GM21723 (cell line): ENCODE measurements around the gene ZNF674.
A peak's percentile ranks its signal among the peaks of the same experiment; 100 is the strongest.
"Not testable (repeated sequence)": the region's sequence is repeated elsewhere in the genome, so short reads cannot be mapped to it uniquely, and the experiment has no call there.

Experiments used
- ATAC-seq: cut with Tn5 transposase; IDR thresholded peaks from one replicate; pipeline ENCODE4 v1.9.1; 2021; ENCODE audit warnings: mild to moderate bottlenecking, moderate library complexity; ENCODE audit not compliant: unreplicated experiment

Gene ZNF674

DNA sequence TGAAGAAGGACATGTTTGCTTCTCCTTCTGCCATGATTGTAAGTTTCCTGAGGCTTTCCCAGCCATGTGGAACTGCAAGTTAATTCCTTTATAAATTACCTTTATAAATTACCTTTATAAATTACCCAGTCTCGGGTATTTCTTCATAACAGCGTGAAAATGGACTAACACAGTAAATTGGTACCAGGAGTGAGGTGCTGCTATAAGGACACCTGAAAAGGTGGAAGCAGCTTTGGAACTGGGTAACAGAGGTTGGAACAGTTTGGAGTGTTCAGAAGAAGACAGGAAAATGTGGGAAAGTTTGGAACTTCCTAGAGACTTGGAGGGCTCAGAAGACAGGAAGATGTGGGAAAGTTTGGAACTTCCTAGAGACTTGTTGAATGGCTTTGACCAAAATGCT, 66.6 kb downstream of the ZNF674 start:
- ATAC-seq: not testable (repeated sequence)

- no peak for ATAC-seq
These were observed 67.8 kb downstream of the ZNF674 start for GRCh38 chrX:46477435-46477834.

DNA sequence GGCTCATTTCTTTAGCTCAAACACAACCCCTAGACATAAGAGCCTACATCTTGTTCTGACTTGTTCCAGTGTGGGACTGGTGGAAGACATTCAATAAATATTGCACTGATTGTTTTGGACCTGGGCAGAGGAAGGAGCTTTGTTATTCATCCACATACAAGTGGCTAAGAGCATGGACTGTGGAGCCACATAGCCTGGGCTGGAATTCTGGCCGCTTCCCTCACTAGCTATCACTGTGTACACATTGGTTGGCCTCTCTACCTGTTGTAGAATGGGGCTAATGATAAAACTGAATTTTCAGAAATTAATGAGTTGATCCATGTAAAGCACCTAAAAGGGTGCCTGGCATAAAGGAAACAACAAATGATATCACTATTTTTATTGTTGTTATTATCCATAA, 80.0 kb downstream of the ZNF674 start:
- no peak for ATAC-seq

- no peak for ATAC-seq
These were observed 81.5 kb downstream of the ZNF674 start for GRCh38 chrX:46463682-46464081.

DNA sequence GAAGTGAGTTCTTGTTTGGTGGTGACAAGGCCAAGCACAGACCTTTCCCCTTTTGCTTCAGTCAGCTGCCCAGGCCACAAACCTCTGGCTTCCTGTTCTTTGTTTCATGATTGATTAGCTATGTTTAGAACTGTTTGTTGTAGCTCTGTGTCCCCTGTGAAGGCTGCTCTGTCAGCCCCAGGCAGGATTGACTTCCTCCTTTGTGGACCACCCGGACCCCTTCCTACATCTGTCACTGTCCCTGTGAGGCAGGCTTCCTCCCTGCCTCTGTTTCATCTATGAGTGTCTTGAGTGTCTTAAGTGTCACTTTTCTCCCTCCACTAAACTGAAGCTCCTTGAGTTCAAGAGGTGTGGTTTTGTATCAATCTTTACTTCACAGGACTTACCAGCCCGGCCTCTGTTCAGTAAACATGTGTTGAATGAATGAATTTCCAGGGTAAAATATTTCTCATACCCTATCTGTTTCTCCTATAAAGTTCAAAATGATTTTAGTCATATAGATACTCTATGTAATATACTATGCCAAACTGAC, 83.5 kb downstream of the ZNF674 start:
- ATAC-seq: peak; percentile 97

DNA sequence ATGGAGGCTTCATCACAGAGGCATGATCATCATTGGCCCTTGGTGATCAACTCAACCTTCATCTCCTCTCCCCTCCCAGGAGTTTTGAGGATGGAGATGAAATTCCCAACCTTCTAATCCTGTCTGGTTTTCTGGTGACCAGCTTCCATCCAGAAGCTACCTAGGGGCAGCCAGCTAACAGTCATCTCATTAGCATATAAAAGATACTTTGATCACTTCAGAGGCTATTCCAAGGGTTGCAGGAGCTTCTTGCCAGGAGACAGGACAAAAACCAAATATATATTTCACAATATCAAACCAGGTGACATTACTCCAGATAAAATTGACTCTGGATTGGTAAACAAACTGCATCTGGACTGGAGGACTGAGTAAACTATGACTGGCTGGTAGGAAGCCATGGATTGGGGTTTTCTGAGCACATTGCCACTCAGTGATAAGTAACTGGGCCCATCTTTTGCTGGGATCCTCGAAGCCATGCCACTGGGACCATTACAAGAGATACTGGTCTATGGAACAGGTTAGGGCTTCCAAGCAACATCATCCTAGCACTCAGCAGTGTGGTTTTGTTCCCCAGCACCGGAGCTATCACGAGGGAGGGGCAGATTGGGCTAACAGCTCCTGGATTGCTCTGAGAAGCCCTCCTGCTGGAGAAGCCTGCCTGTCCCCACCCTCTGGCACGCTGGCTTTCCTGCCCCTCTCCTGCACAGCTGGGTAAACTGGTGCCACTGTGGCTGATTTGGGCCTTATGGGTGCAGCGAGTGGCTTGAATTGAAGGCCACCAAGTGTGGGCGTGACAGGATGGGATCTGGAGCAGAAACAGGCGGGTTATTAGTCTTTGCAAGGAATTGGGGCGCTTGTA, 84.2 kb downstream of the ZNF674 start:
- peak; percentile 27 for ATAC-seq

DNA sequence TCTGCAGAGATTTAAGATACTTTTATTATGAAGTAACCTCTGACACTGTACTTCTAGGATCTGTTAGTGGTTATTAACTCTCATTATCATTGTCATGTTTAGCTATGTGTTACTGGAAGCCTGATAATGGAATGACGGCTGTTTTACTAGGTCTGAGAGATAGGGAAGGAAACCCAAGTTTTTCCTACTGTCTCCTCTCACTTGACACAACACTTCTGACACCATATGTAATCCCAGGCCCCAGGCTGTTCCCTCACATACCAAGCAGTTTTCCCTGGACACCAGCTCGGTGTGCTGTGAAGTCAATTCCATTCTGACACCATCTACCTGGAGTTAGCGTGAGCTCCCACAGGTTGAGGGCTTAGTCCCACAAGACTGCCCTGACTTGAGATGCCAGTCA, 85.6 kb downstream of the ZNF674 start:
- ATAC-seq: no peak

GRCh38 chrX:46456125-46456922, 88.9 kb downstream of the ZNF674 start:
- no peak for ATAC-seq
